K562 (cell line): Measurements from ENCODE around the gene PEX5. TPM values are rescaled to one million over a fixed set of nuclear protein-coding genes. Genes with fewer than 3 reads are reported as not detected.
"Not testable (repeated sequence)": the region's sequence is repeated elsewhere in the genome, so short reads cannot be mapped to it uniquely, and the experiment has no call there.

Experiments used
- ATAC-seq: fragments of 200-7000 bp; cut with Tn5 transposase; 3 replicates; pipeline ENCODE4 v1.9.1; 2020; ENCODE audit warnings: moderate library complexity
- BruUV-seq: library from RNA; stranded (reverse); fragments of 400-500 nt; replicated peaks from 2 replicates; lab custom pipeline; 2021; lab: Mats Ljungman, UMichigan
- CTCF ChIA-PET: fragments of 300-600 bp; formaldehyde crosslinking; extraction: SDS; loops from one replicate; lab custom pipeline; 2021; ENCODE audit warnings: low intra/inter-chr PET ratio; lab: Yijun Ruan, JAX
- POLR2A ChIA-PET: fragments of 300-600, 350-650 bp; sonication (Branson Sonifier 250); formaldehyde crosslinking; extraction: SDS; loops from one replicate; lab custom pipeline; 2021; ENCODE audit warnings: antibody characterized with exemption, inconsistent platforms; lab: Yijun Ruan, JAX
- DNase-seq, 4 experiments: peaks; one replicate each; pipeline versions ENCODE4 v3.0.0 to v3.0.0-alpha.2; 2011 to 2018; ENCODE audit warnings: low spot score in 3 of 4, mixed read lengths in 3 of 4; ENCODE audit errors: extremely low read depth in 1 of 4
- FAIRE-seq: peaks from 2 replicates; lab custom pipeline; 2011; peaks lifted over from hg19 to GRCh38; lab: Jason Lieb, UNC
- H2AFZ ChIP-seq: 2 replicates; pipeline ENCODE4 v1.6.0; 2011; ENCODE audit warnings: low read depth, low read length, control low read depth, inconsistent platforms
- H3K27ac ChIP-seq: fragments of 200-600 bp; 3 replicates; pipeline ENCODE4 v1.8.0; 2011; ENCODE audit warnings: low read depth, mild to moderate bottlenecking, control low read depth, inconsistent platforms, low read length, moderate library complexity, mixed read lengths; ENCODE audit errors: extremely low read depth
- H3K27me3 ChIP-seq, 2 experiments: fragments of 300-600 bp in 1 of 2; 2 replicates in 1 of 2; 3 replicates in 1 of 2; pipeline versions ENCODE4 v1.6.0 to v1.8.0; 2011; ENCODE audit warnings: inconsistent platforms in 2 of 2, low read length in 2 of 2, mild to moderate bottlenecking in 1 of 2, mixed read lengths in 1 of 2, moderate library complexity in 1 of 2; ENCODE audit not compliant: control insufficient read depth in 2 of 2, insufficient read depth in 2 of 2
- H3K36me3 ChIP-seq: fragments of 300-600 bp; 3 replicates; pipeline ENCODE4 v1.8.0; 2011; ENCODE audit warnings: mild to moderate bottlenecking, low read length, inconsistent platforms; ENCODE audit not compliant: control insufficient read depth, insufficient read depth
- H3K4me1 ChIP-seq, 2 experiments: fragments of 200-600 bp in 1 of 2; replicated peaks in 1 of 2; 2 replicates in 1 of 2; 3 replicates in 1 of 2; pipeline versions ENCODE4 v1.5.1 to v1.8.0; 2011; ENCODE audit warnings: inconsistent platforms in 2 of 2, low read length in 2 of 2, mild to moderate bottlenecking in 1 of 2, mixed read lengths in 1 of 2, moderate library complexity in 1 of 2; ENCODE audit not compliant: control insufficient read depth in 2 of 2, insufficient read depth in 2 of 2
- H3K4me2 ChIP-seq: 2 replicates; pipeline ENCODE4 v1.6.1; 2011; ENCODE audit warnings: low read length, control low read depth, inconsistent platforms, mixed read lengths; ENCODE audit not compliant: insufficient read depth
- H3K4me3 ChIP-seq: fragments of 200-600 bp; sonication (generic), shearing (Covaris generic); 2 replicates; pipeline ENCODE4 v1.5.1; 2016; ENCODE audit warnings: control low read depth, inconsistent platforms
- H3K79me2 ChIP-seq: fragments of 200-600 bp; 3 replicates; pipeline ENCODE4 v1.8.0; 2011; ENCODE audit warnings: low read length, inconsistent platforms; ENCODE audit not compliant: control insufficient read depth, insufficient read depth
- H3K9ac ChIP-seq, 2 experiments: 2 replicates each; pipeline versions ENCODE4 v1.6.0 to v1.6.1; 2011; ENCODE audit warnings: low read depth in 2 of 2, low read length in 2 of 2, control low read depth in 1 of 2, inconsistent platforms in 1 of 2, mild to moderate bottlenecking in 1 of 2, mixed read lengths in 1 of 2; ENCODE audit not compliant: insufficient read depth in 1 of 2
- H3K9me1 ChIP-seq: one replicate; pipeline ENCODE4 v1.6.0; 2011; ENCODE audit warnings: inconsistent platforms, mild to moderate bottlenecking, low read length, moderate library complexity; ENCODE audit not compliant: control insufficient read depth, insufficient read depth
- H3K9me3 ChIP-seq: replicated peaks from 2 replicates; pipeline ENCODE4 v1.5.1; 2011; ENCODE audit warnings: low read depth, low read length, inconsistent platforms; ENCODE audit not compliant: control insufficient read depth, insufficient read depth
- H4K20me1 ChIP-seq: replicated peaks from 2 replicates; pipeline ENCODE4 v1.6.1; 2011; ENCODE audit warnings: low read length, inconsistent platforms, mixed read lengths; ENCODE audit not compliant: control insufficient read depth, insufficient read depth
- CCNT2 ChIP-seq: IDR thresholded peaks from 2 replicates; pipeline ENCODE4 v1.6.1; 2011; ENCODE audit warnings: borderline replicate concordance, low read depth, mild to moderate bottlenecking, moderate library complexity, mixed read lengths, low read length; ENCODE audit not compliant: insufficient read length; ENCODE audit errors: extremely low read depth
- DMBX1 ChIP-seq: fragments of 250-450 bp; sonication (Bioruptor Pico); IDR thresholded peaks from 2 replicates; pipeline ENCODE4 v1.8.0; 2022; ENCODE audit warnings: inconsistent platforms, mild to moderate bottlenecking, moderate library complexity, borderline replicate concordance
- EP300 ChIP-seq: IDR thresholded peaks from 2 replicates; pipeline ENCODE4 v1.6.1; 2012; ENCODE audit warnings: low read length, improper control_type of control experiment
- GTF2A2 ChIP-seq: IDR thresholded peaks from 2 replicates; pipeline ENCODE4 v1.6.1; 2016; ENCODE audit warnings: mild to moderate bottlenecking, missing genetic modification characterization, missing compliant biosample characterization
- HOXB6 ChIP-seq: fragments of 250-450 bp; sonication (Bioruptor Pico); IDR thresholded peaks from 2 replicates; pipeline ENCODE4 v1.5.1; 2022; ENCODE audit warnings: mild to moderate bottlenecking, borderline replicate concordance
- HSF4 ChIP-seq: fragments of 250-450 bp; sonication (Bioruptor Pico); IDR thresholded peaks from 2 replicates; pipeline ENCODE4 v2.1.2; 2022; ENCODE audit warnings: mild to moderate bottlenecking, moderate library complexity, borderline replicate concordance
- MEIS2 ChIP-seq: fragments of 450-650 bp; IDR thresholded peaks from 2 replicates; pipeline ENCODE4 v1.6.1; 2014; ENCODE audit warnings: mild to moderate bottlenecking; ENCODE audit not compliant: partially characterized antibody
- NFATC3 ChIP-seq: fragments of 450-650 bp; IDR thresholded peaks from 2 replicates; pipeline ENCODE4 v1.6.1; 2017; ENCODE audit warnings: mild to moderate bottlenecking
- SMARCA5 ChIP-seq: fragments of 450-650 bp; IDR thresholded peaks from 2 replicates; pipeline ENCODE4 v1.6.1; 2016
- TAF7 ChIP-seq: fragments of 450-650 bp; IDR thresholded peaks from 2 replicates; pipeline ENCODE4 v1.6.1; 2016; ENCODE audit warnings: missing genetic modification characterization, missing compliant biosample characterization
- ZNF24 ChIP-seq: fragments of 450-650 bp; IDR thresholded peaks from 2 replicates; pipeline ENCODE4 v1.6.1; 2016
- ZNF76 ChIP-seq: fragments of 250-450 bp; sonication (Bioruptor Pico); IDR thresholded peaks from 2 replicates; pipeline ENCODE4 v1.4.0; 2020; ENCODE audit warnings: mild to moderate bottlenecking, moderate library complexity, borderline replicate concordance
- WGBS: fragments of 100-300 bp; shearing (Covaris generic); methylation state at CpG from one replicate; pipeline ENCODE4 v1.1.6; 2016; ENCODE audit warnings: low coverage, mixed read lengths; ENCODE audit not compliant: insufficient coverage; ENCODE audit errors: missing lambda C conversion rate; 5-methylcytosine and 5-hydroxymethylcytosine counted together
- in situ Hi-C: fragments of 300-500 bp; cut with MboI; formaldehyde crosslinking; loops from 4 replicates; pipeline ENCODE4 v1.15.0; 2018; ENCODE audit warnings: inconsistent platforms, mixed read lengths
- intact Hi-C: fragments of 100-400 bp; cut with micrococcal nuclease; formaldehyde crosslinking; loops from 2 replicates; pipeline ENCODE4 v1.14.2; 2022
- polyA plus RNA-seq, 8 experiments: library from polyadenylated mRNA; depleted of rRNA in 4 of 8; stranded (reverse) in 5 of 8; unstranded in 3 of 8; fragments of >200 nt; fragmentation: Nextera tagmentation in 2 of 8; fragmentation: Illumina TruSeq in 1 of 8; extraction: Ambion mirVana in 2 of 8; extraction: Trizol in 1 of 8; gene quantifications; 2 replicates each; pipeline versions ENCODE4 v1.2.1 to v1.2.3, GENCODE V29; 2011 to 2014; ENCODE audit warnings: inconsistent platforms in 1 of 8, missing spikeins in 1 of 8
- total RNA-seq, 7 experiments: library from RNA; depleted of rRNA in 6 of 7; stranded (reverse); fragments of >200 nt in 6 of 7; fragmentation: Illumina TruSeq in 2 of 7; extraction: Trizol in 2 of 7; gene quantifications; 2 replicates each; pipeline versions ENCODE4 v1.2.1 to v1.2.3, GENCODE V29; 2011 to 2021; ENCODE audit warnings: low replicate concordance in 1 of 7
- TF ChIP-seq, protein P1 (sequence below): fragments of 250-450 bp; sonication (Bioruptor Pico); IDR thresholded peaks from 2 replicates; pipeline ENCODE4 v1.8.0; 2022; ENCODE audit warnings: moderate library complexity, mild to moderate bottlenecking, inconsistent platforms

The PEX5 gene
- total and polyA plus RNA-seq, 9 of the 15 experiments (the other 6 are each of a cell fraction or from before 2014, with no cell fraction given) = 1.4 to 26.1 (median 14.0) TPM

DNA sequence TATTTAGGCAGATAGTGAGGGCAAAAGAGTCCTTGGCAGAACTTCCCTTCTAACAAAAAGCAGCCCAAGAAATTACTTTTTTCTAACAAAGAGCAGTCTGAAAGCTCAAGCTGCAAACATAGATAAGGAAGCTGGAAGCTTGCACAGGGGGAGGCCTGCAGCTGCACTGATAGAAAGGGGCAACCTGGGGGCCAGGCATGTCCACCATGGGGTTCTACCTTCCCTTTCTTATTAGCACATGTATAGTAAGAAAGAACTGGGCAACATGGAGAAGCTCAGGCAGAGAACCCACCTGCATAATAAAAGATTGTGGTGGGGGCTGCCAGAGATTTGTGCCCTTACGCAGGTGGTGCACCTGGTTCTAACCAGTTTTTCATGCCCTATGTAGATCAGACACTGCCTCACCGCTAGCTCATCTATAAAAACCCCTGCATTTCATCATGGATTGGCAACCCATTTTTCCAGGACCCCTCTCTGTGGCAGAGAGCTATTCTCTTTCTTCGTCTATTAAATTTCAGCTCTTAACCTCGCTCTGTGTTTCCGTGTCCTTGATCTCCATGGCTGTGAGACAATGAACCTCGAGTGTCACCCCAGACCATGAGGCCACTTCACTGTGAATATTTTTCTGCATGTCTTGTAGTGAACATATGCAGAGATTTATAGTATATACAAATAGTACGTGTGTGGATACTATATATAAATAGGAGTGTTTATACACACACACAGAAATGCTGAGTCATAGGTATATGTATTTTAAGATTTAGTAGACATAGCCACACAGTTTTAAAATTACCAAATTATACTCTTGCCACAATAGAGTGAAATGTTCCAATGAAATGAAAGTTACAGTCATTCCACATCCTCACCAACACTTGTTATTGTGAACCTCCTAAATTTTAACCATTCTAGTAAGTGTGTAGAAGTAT is 53.0 kb downstream of the PEX5 start (continued):
- TF ChIP-seq MEIS2 (no peak), CCNT2 (peak; percentile 55), HSF4 (no peak), ZNF24 (0 out of 2 replicates have a peak, but pooled peaks have one; percentile 16), ZNF76 (CRISPR knock-in tag) (no peak), DMBX1 (CRISPR knock-in tag) (peak; percentile 80; the same call in 1 of the 2 replicates), SMARCA5 (no peak), EP300 (peak; percentile 91), HOXB6 (CRISPR knock-in tag) (no peak), TAF7 (tag) (no peak), GTF2A2 (tag) (no peak), NFATC3 (no peak)
- TF ChIP-seq, protein P1, sequence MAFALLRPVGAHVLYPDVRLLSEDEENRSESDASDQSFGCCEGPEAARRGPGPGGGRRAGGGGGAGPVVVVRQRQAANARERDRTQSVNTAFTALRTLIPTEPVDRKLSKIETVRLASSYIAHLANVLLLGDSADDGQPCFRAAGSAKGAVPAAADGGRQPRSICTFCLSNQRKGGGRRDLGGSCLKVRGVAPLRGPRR (CRISPR knock-in tag) = no peak
- TF ChIP-seq, all 486 proteins: peak for 79

DNA sequence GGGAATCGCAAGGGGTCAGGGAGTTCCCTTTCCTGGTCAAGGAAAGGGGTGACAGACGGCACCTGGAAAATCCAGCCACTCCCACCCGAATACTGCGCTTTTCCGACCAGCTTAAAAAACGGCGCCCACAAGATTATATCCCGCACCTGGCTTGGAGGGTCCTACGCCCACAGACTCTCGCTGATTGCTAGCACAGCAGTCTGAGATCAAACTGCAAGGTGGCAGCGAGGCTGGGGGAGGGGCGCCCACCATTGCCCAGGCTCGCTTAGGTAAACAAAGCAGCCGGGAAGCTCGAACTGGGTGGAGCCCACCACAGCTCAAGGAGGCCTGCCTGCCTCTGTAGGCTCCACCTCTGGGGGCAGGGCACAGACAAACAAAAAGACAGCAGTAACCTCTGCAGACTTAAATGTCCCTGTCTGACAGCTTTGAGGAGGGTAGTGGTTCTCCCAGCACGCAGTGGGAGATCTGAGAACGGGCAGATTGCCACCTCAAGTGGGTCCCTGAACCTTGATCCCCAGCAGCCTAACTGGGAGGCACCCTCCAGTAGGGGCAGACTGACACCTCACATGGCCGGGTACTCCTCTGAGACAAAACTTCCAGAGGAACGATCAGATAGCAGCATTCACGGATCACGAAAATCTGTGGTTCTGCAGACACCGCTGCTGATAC is 62.0 kb downstream of the PEX5 start:
- H3K36me3 ChIP-seq, H3K27me3 ChIP-seq, H3K9me1 ChIP-seq, FAIRE-seq, H3K79me2 ChIP-seq, DNase-seq, POLR2A ChIA-PET, in situ Hi-C loops, H3K4me2 ChIP-seq, CTCF ChIA-PET, H3K4me3 ChIP-seq, H3K4me1 ChIP-seq, H4K20me1 ChIP-seq, BruUV-seq, intact Hi-C loops, H2AFZ ChIP-seq, H3K9ac ChIP-seq, H3K27ac ChIP-seq, H3K9me3 ChIP-seq, ATAC-seq: not testable (repeated sequence)
- 54% methylated on average over 6 of the region's 22 CpGs for WGBS
